HepG2 (cell line): ENCODE results near the gene VEZF1. TPM values are rescaled to one million over a fixed set of nuclear protein-coding genes. Genes with fewer than 3 reads are reported as not detected.

ENCODE experiments used
- ASH2L ChIP-seq: fragments of 300-600, 200-600 bp; sonication (generic); IDR thresholded peaks from 2 replicates; pipeline ENCODE4 v1.7.0; 2017; ENCODE audit warnings: low read depth, mild to moderate bottlenecking, moderate library complexity, mixed read lengths, low read length; ENCODE audit not compliant: insufficient read length
- CHCHD3 ChIP-seq: sonication (generic); formaldehyde crosslinking; IDR thresholded peaks from 2 replicates; pipeline ENCODE4 v1.8.0; 2022; ENCODE audit warnings: mild to moderate bottlenecking, missing genetic modification reagents, moderate library complexity
- DMAP1 ChIP-seq: IDR thresholded peaks from 2 replicates; pipeline ENCODE4 v1.6.1; 2016
- DNMT3B ChIP-seq: conservative IDR thresholded peaks from 2 replicates; pipeline ENCODE4 v1.6.1; 2016; ENCODE audit warnings: missing biosample characterization, control low read depth
- EED ChIP-seq: sonication (generic); formaldehyde crosslinking; IDR thresholded peaks from 2 replicates; pipeline ENCODE4 v1.5.0; 2020; ENCODE audit warnings: mild to moderate bottlenecking, missing genetic modification reagents
- KLF6 ChIP-seq: IDR thresholded peaks from 2 replicates; pipeline ENCODE4 v1.8.0; 2016; ENCODE audit warnings: missing biosample characterization, missing genetic modification reagents
- RAD51 ChIP-seq: fragments of 450-650 bp; IDR thresholded peaks from 2 replicates; pipeline ENCODE4 v1.6.1; 2016; ENCODE audit warnings: borderline replicate concordance
- RBM22 ChIP-seq: fragments of 200-400 bp; formaldehyde crosslinking; optimal IDR thresholded peaks from 2 replicates; pipeline ENCODE3; 2017; ENCODE audit warnings: mild to moderate bottlenecking, low read length, moderate library complexity
- RBM39 ChIP-seq: fragments of 200-400 bp; formaldehyde crosslinking; IDR thresholded peaks from one replicate; pipeline ENCODE4 v1.6.1; 2018; ENCODE audit warnings: antibody characterized with exemption, mild to moderate bottlenecking, low read depth, low read length; ENCODE audit not compliant: poor library complexity, severe bottlenecking
- SRF ChIP-seq: IDR thresholded peaks from 2 replicates; pipeline ENCODE4 v1.6.1; 2011; ENCODE audit warnings: mild to moderate bottlenecking, low read depth, low read length, moderate library complexity
- TFDP1 ChIP-seq: IDR thresholded peaks from 2 replicates; pipeline ENCODE4 v1.6.1; 2016; ENCODE audit warnings: missing compliant biosample characterization, missing genetic modification reagents, borderline replicate concordance
- ZBTB1 ChIP-seq: sonication (generic); formaldehyde crosslinking; IDR thresholded peaks from 2 replicates; pipeline ENCODE4 v1.4.0; 2020; ENCODE audit warnings: missing genetic modification reagents, borderline replicate concordance
- ZNF20 ChIP-seq: sonication (generic); formaldehyde crosslinking; IDR thresholded peaks from 2 replicates; pipeline ENCODE4 v1.4.0; 2020; ENCODE audit warnings: mild to moderate bottlenecking, moderate library complexity, missing genetic modification reagents
- ZNF737 ChIP-seq: sonication (generic); formaldehyde crosslinking; IDR thresholded peaks from 2 replicates; pipeline ENCODE4 v1.5.0; 2020; ENCODE audit warnings: missing genetic modification reagents, mild to moderate bottlenecking, borderline replicate concordance
- ZNF749 ChIP-seq: sonication (generic); formaldehyde crosslinking; IDR thresholded peaks from 2 replicates; pipeline ENCODE4 v1.8.0; 2022; ENCODE audit warnings: mild to moderate bottlenecking, missing genetic modification reagents, moderate library complexity, borderline replicate concordance
- polyA plus RNA-seq, 8 experiments: library from polyadenylated mRNA; depleted of rRNA in 3 of 8; stranded (reverse) in 7 of 8; unstranded in 1 of 8; fragments of >200 nt; fragmentation: Illumina TruSeq in 4 of 8; extraction: Trizol in 4 of 8; gene quantifications; 2 replicates each; pipeline versions ENCODE4 v1.2.1 to v1.2.3, GENCODE V29; 2011 to 2016; ENCODE audit warnings: low read depth in 4 of 8, missing spikeins in 1 of 8, mixed read lengths in 1 of 8; ENCODE audit not compliant: insufficient read depth in 1 of 8
- total RNA-seq, 5 experiments: library from RNA; depleted of rRNA; stranded (reverse); fragments of >200 nt; fragmentation: Illumina TruSeq; extraction: Trizol; gene quantifications; 2 replicates each; pipeline ENCODE4 v1.2.3, GENCODE V29; 2016; ENCODE audit warnings: low read depth in 1 of 5
- TF ChIP-seq, protein P1 (sequence below), 2 experiments: fragments of 450-650 bp in 1 of 2; sonication (generic) in 1 of 2; formaldehyde crosslinking in 1 of 2; IDR thresholded peaks; 2 replicates each; pipeline versions ENCODE4 v1.6.1 to v1.8.0; 2016 to 2022; ENCODE audit warnings: antibody characterized with exemption in 1 of 2, mild to moderate bottlenecking in 1 of 2, missing genetic modification reagents in 1 of 2

Gene VEZF1
- total and polyA plus RNA-seq, 2 of the 13 experiments (the other 11 are each of a cell fraction or from before 2014, with no cell fraction given), result 45.9 to 49.7 TPM

DNA sequence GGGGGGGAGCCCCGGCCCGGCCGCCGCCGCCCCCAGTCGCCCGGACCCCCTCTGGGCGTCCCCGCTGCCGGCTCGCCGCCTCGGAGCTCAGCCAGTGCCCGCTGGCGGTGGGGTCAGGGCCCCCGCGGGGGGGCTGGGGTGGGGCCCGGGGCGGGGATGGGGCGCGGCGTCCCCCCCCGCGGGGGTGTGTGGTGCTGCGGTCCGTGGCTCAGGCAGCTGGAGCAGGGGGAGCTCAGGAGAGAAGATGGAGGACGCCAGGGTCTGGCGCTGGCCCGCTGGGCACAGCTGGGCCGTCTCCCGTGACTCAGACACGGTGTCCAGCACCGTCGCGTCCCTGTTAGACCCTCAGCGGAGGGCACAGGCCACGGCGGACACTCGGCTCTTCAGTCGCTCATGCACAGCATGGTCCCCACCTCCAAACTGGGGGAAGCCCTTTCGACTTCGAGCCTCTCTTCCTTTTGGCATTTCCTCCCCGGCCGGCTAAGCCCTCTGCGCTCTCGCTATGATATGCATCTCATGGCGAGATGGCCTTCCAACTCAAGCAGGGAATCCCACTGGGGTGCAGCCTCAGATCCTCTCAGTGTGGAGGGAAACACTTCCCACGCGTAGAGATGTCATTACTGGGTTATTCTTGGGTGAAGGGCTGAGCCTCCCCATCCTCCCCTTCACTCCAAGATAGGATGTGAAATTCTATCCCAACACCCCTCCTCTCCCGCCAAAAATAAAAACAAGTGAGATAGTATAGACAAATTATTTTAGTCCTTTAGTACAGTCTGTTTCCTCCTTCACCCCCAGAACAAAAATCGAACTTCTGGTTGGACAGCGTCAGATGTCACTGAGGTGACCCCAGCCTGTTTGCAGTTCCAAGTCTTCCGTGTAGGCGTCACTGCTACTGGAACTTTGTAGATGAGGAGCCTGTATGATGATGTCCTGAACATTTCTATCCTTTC is 522 bp upstream of the VEZF1 start (continued):
- TF ChIP-seq ZNF749 (CRISPR knock-in tag) (no peak), ZNF737 (CRISPR knock-in tag) (0 out of 2 replicates have a peak, but pooled peaks have one; percentile 87), CHCHD3 (CRISPR knock-in tag) (no peak), ZNF20 (CRISPR knock-in tag) (no peak), ASH2L (peak; percentile 66), TFDP1 (CRISPR knock-in tag) (no peak), SRF (no peak), RBM39 (no peak), RAD51 (no peak), EED (CRISPR knock-in tag) (0 out of 2 replicates have a peak, but pooled peaks have one; percentile 25), DMAP1 (CRISPR knock-in tag) (no peak; the same call in none of the 2 replicates), KLF6 (CRISPR knock-in tag) (0 out of 2 replicates have a peak, but pooled peaks have one; percentile 43), DNMT3B (no peak), RBM22 (peak; percentile 95), ZBTB1 (CRISPR knock-in tag) (no peak)
- TF ChIP-seq, protein P1, sequence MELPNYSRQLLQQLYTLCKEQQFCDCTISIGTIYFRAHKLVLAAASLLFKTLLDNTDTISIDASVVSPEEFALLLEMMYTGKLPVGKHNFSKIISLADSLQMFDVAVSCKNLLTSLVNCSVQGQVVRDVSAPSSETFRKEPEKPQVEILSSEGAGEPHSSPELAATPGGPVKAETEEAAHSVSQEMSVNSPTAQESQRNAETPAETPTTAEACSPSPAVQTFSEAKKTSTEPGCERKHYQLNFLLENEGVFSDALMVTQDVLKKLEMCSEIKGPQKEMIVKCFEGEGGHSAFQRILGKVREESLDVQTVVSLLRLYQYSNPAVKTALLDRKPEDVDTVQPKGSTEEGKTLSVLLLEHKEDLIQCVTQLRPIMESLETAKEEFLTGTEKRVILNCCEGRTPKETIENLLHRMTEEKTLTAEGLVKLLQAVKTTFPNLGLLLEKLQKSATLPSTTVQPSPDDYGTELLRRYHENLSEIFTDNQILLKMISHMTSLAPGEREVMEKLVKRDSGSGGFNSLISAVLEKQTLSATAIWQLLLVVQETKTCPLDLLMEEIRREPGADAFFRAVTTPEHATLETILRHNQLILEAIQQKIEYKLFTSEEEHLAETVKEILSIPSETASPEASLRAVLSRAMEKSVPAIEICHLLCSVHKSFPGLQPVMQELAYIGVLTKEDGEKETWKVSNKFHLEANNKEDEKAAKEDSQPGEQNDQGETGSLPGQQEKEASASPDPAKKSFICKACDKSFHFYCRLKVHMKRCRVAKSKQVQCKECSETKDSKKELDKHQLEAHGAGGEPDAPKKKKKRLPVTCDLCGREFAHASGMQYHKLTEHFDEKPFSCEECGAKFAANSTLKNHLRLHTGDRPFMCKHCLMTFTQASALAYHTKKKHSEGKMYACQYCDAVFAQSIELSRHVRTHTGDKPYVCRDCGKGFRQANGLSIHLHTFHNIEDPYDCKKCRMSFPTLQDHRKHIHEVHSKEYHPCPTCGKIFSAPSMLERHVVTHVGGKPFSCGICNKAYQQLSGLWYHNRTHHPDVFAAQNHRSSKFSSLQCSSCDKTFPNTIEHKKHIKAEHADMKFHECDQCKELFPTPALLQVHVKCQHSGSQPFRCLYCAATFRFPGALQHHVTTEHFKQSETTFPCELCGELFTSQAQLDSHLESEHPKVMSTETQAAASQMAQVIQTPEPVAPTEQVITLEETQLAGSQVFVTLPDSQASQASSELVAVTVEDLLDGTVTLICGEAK (IDR thresholded peaks at IDR 0.05), result no peak
- TF ChIP-seq, protein P1 (CRISPR knock-in tag; IDR thresholded peaks at IDR 0.05), result 0 out of 2 replicates have a peak, but pooled peaks have one; percentile 48
